Measurements from ENCODE around the gene CCDC187.
"Not testable (repeated sequence)": the region's sequence is repeated elsewhere in the genome, so short reads cannot be mapped to it uniquely, and the experiment has no call there.

Gene CCDC187

GRCh38 chr9:136326761-136327303 is 22.9 kb upstream of the CCDC187 start:
- no peak for DNase-seq (ENCODE audit: low spot score)

- no peak for DNase-seq (ENCODE audit: low spot score)
These were observed 22.3 kb upstream of the CCDC187 start for GRCh38 chr9:136326061-136326760.

- DNase-seq (ENCODE audit: low spot score) = no peak
These were observed 21.5 kb upstream of the CCDC187 start for GRCh38 chr9:136325358-136325757.

GRCh38 chr9:136324501-136325300 is 20.8 kb upstream of the CCDC187 start:
- DNase-seq (ENCODE audit: low spot score) = no peak

- DNase-seq (ENCODE audit: low spot score) = no peak
These were observed 19.5 kb upstream of the CCDC187 start for GRCh38 chr9:136323371-136323789.

- no peak for DNase-seq (ENCODE audit: low spot score)
These were observed 18.9 kb upstream of the CCDC187 start for GRCh38 chr9:136322756-136323330.

- no peak for DNase-seq (ENCODE audit: low spot score)
These were observed 17.7 kb upstream of the CCDC187 start for GRCh38 chr9:136321561-136321960.

- DNase-seq (ENCODE audit: low spot score) = not testable (repeated sequence)
These were observed 17.1 kb upstream of the CCDC187 start for GRCh38 chr9:136320972-136321371.

GRCh38 chr9:136319955-136320354 is 16.1 kb upstream of the CCDC187 start:
- not testable (repeated sequence) for DNase-seq (ENCODE audit: low spot score)

- DNase-seq (ENCODE audit: low spot score) = not testable (repeated sequence)
These were observed 15.3 kb upstream of the CCDC187 start for GRCh38 chr9:136319244-136319643.

- no peak for DNase-seq (ENCODE audit: low spot score)
These were observed 14.9 kb upstream of the CCDC187 start for GRCh38 chr9:136318776-136319241.

GRCh38 chr9:136318111-136318775 is 14.3 kb upstream of the CCDC187 start:
- no peak for DNase-seq (ENCODE audit: low spot score)

GRCh38 chr9:136317695-136318094 is 13.8 kb upstream of the CCDC187 start:
- DNase-seq (ENCODE audit: low spot score) = no peak

- DNase-seq (ENCODE audit: low spot score) = no peak
These were observed 13.2 kb upstream of the CCDC187 start for GRCh38 chr9:136316896-136317676.

- no peak for DNase-seq (ENCODE audit: low spot score)
These were observed 12.4 kb upstream of the CCDC187 start for GRCh38 chr9:136316271-136316751.

GRCh38 chr9:136314944-136315343 is 11.1 kb upstream of the CCDC187 start:
- DNase-seq (ENCODE audit: low spot score) = no peak

GRCh38 chr9:136314056-136314416 is 10.1 kb upstream of the CCDC187 start:
- DNase-seq (ENCODE audit: low spot score) = no peak

GRCh38 chr9:136313111-136314055 is 9.5 kb upstream of the CCDC187 start:
- no peak for DNase-seq (ENCODE audit: low spot score)

GRCh38 chr9:136312436-136312835 is 8.5 kb upstream of the CCDC187 start:
- DNase-seq (ENCODE audit: low spot score) = peak; percentile 49

GRCh38 chr9:136312009-136312375 is 8.1 kb upstream of the CCDC187 start:
- DNase-seq (ENCODE audit: low spot score) = no peak
